Neural cell (in vitro differentiated cells): ENCODE results near the gene XXYLT1. TPM values are rescaled to one million over a fixed set of nuclear protein-coding genes. Genes with fewer than 3 reads are reported as not detected.

Experiments
- H2AFZ ChIP-seq: fragments of 200-600, 300-800 bp; sonication (generic), shearing (Covaris generic); 2 replicates; pipeline ENCODE4 v1.6.0; 2014; ENCODE audit warnings: low read depth, mild to moderate bottlenecking, antibody characterized with exemption, low read length, moderate library complexity
- H3F3A ChIP-seq: fragments of 200-600 bp; shearing (Covaris generic); 2 replicates; pipeline ENCODE4 v1.6.1; 2016; ENCODE audit warnings: mild to moderate bottlenecking, moderate library complexity, mixed read lengths, antibody characterized with exemption, low read length; ENCODE audit not compliant: insufficient read depth, poor library complexity, severe bottlenecking
- H3K27ac ChIP-seq: fragments of 200-600, 300-800 bp; sonication (generic), shearing (Covaris generic); 2 replicates; pipeline ENCODE4 v1.5.1; 2014; ENCODE audit warnings: mild to moderate bottlenecking, low read length, moderate library complexity
- H3K27me3 ChIP-seq: fragments of 300-800, 200-600 bp; sonication (generic), shearing (Covaris generic); 2 replicates; pipeline ENCODE4 v1.6.0; 2014; ENCODE audit warnings: mild to moderate bottlenecking, low read depth, low read length, moderate library complexity; ENCODE audit not compliant: insufficient read depth
- H3K36me3 ChIP-seq: fragments of 300-800, 200-600 bp; sonication (generic), shearing (Covaris generic); 2 replicates; pipeline ENCODE4 v1.5.1; 2014; ENCODE audit warnings: mild to moderate bottlenecking, antibody characterized with exemption, low read length, moderate library complexity; ENCODE audit not compliant: insufficient read depth
- H3K4me2 ChIP-seq: fragments of 300-800, 200-600 bp; sonication (generic), shearing (Covaris generic); 2 replicates; pipeline ENCODE4 v1.6.0; 2014; ENCODE audit warnings: mild to moderate bottlenecking, low read length
- H3K4me3 ChIP-seq: fragments of 300-800, 200-600 bp; sonication (generic), shearing (Covaris generic); 2 replicates; pipeline ENCODE4 v1.5.1; 2014; ENCODE audit warnings: mild to moderate bottlenecking, low read length, moderate library complexity
- H3K79me2 ChIP-seq: fragments of 200-600 bp; shearing (Covaris generic); replicated peaks from 2 replicates; pipeline ENCODE4 v1.6.0; 2014; ENCODE audit warnings: mild to moderate bottlenecking, low read length, moderate library complexity; ENCODE audit not compliant: insufficient read depth
- H3K9ac ChIP-seq: fragments of 300-800, 200-600 bp; sonication (generic), shearing (Covaris generic); 2 replicates; pipeline ENCODE4 v1.6.1; 2016; ENCODE audit warnings: mild to moderate bottlenecking, low read length, mixed read lengths
- H3K9me2 ChIP-seq: fragments of 200-600 bp; shearing (Covaris generic); 2 replicates; pipeline ENCODE4 v1.6.1; 2016; ENCODE audit warnings: mild to moderate bottlenecking, low read length, mixed read lengths; ENCODE audit not compliant: insufficient read depth
- H3K9me3 ChIP-seq: fragments of 200-600, 300-800 bp; sonication (generic), shearing (Covaris generic); 2 replicates; pipeline ENCODE4 v1.6.1; 2016; ENCODE audit warnings: mild to moderate bottlenecking, mixed run types, low read length, moderate library complexity, mixed read lengths
- H4K20me1 ChIP-seq: fragments of 200-600 bp; shearing (Covaris generic); 2 replicates; pipeline ENCODE4 v1.6.1; 2016; ENCODE audit warnings: mild to moderate bottlenecking, mixed run types; ENCODE audit not compliant: insufficient read depth
- EP300 ChIP-seq: fragments of 450-650 bp; conservative IDR thresholded peaks from 2 replicates; pipeline ENCODE4 v1.6.1; 2014; ENCODE audit warnings: antibody characterized with exemption, mild to moderate bottlenecking, moderate library complexity; ENCODE audit not compliant: poor library complexity, severe bottlenecking
- EZH2 ChIP-seq: fragments of 200-600, 300-800 bp; shearing (Covaris generic), sonication (generic); IDR thresholded peaks from 2 replicates; pipeline ENCODE4 v1.6.1; 2014; ENCODE audit warnings: antibody characterized with exemption, low read length, borderline replicate concordance, mild to moderate bottlenecking; ENCODE audit not compliant: insufficient read depth, poor library complexity, severe bottlenecking
- MXI1 ChIP-seq: fragments of 450-650 bp; conservative IDR thresholded peaks from 2 replicates; pipeline ENCODE4 v1.6.1; 2014; ENCODE audit warnings: antibody characterized with exemption, mild to moderate bottlenecking; ENCODE audit not compliant: poor library complexity, severe bottlenecking
- POLR2AphosphoS5 ChIP-seq: IDR thresholded peaks from 2 replicates; pipeline ENCODE4 v1.6.1; 2012
- RAD21 ChIP-seq: fragments of 450-650 bp; conservative IDR thresholded peaks from 2 replicates; pipeline ENCODE4 v1.6.1; 2014; ENCODE audit warnings: antibody characterized with exemption, mild to moderate bottlenecking, moderate library complexity
- SMC3 ChIP-seq: fragments of 450-650 bp; conservative IDR thresholded peaks from 2 replicates; pipeline ENCODE4 v1.6.1; 2014; ENCODE audit warnings: antibody characterized with exemption, mild to moderate bottlenecking, moderate library complexity; ENCODE audit not compliant: poor library complexity
- TAF1 ChIP-seq: IDR thresholded peaks from 2 replicates; pipeline ENCODE4 v1.6.1; 2012; ENCODE audit warnings: low read depth
- polyA plus RNA-seq: library from polyadenylated mRNA; depleted of rRNA; stranded (reverse); fragments of >200 nt; gene quantifications from 2 replicates; pipeline ENCODE4 v1.2.3, GENCODE V29; 2014
- TF ChIP-seq, protein P1 (sequence below): fragments of 450-650 bp; IDR thresholded peaks from 2 replicates; pipeline ENCODE4 v1.5.1; 2014; ENCODE audit warnings: antibody characterized with exemption, mild to moderate bottlenecking, moderate library complexity; ENCODE audit not compliant: poor library complexity, severe bottlenecking
- TF ChIP-seq, protein P2 (sequence below): IDR thresholded peaks from 2 replicates; pipeline ENCODE4 v1.6.1; 2012; ENCODE audit warnings: borderline replicate concordance

XXYLT1 gene
- polyA plus RNA-seq, 1 donor from 2014 or later: 25.4 TPM

DNA sequence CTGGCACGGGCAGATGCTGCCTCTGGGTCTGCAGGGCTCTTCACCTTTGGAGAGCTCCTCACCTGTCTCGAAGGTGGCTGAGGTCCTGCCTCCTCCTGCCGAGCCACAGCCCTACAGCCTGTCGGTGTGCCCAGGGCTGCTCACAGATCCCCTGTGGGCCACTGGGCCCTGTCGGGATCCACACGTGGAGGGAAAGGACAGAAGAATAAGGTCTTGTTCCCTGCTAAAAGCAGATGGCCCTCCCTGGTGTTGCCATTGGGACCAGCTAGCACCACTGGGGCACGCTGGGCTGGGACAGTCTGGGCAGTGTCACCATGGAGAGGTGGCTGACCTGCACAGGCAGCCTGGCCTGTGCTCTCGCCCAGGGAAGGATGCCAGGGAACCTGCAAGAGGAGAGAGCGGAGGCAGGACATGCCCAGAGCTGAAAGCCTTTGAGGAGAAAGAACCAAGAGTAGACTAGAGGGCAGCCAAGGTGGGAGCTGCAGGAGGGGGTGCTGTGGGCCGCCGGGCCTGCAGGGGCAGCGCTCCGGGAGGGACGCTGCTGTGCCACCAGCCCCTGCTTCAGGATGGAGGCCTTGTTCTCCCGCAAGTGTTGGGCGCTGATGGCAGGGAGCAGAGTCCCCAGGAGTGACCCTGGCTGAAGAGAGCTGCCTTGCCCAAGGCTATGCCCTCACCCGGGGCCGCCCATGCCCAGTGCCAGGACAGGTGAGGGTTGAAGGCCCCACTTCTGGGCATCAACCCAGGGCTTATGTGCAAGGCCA lies 210.2 kb downstream of the XXYLT1 start:
- Histone ChIP-seq H3K9me3 (no peaks in the 10 kb centered on the region), H3K27me3 (no peaks in the 10 kb centered on the region), H3K27ac (no peak overlapping the region), H3K9me2 (no peaks in the 10 kb centered on the region), H3K79me2 (no peaks in the 10 kb centered on the region), H4K20me1 (no peaks in the 10 kb centered on the region), H3K9ac (no peak overlapping the region), H2AFZ (no peak overlapping the region), H3K4me3 (no peak overlapping the region), H3F3A (no peaks in the 10 kb centered on the region), H3K4me2 (no peak overlapping the region), H3K36me3 (no peaks in the 10 kb centered on the region)
- TF ChIP-seq MXI1: no peak
- no peak for TF ChIP-seq POLR2AphosphoS5
- TF ChIP-seq, protein P1, sequence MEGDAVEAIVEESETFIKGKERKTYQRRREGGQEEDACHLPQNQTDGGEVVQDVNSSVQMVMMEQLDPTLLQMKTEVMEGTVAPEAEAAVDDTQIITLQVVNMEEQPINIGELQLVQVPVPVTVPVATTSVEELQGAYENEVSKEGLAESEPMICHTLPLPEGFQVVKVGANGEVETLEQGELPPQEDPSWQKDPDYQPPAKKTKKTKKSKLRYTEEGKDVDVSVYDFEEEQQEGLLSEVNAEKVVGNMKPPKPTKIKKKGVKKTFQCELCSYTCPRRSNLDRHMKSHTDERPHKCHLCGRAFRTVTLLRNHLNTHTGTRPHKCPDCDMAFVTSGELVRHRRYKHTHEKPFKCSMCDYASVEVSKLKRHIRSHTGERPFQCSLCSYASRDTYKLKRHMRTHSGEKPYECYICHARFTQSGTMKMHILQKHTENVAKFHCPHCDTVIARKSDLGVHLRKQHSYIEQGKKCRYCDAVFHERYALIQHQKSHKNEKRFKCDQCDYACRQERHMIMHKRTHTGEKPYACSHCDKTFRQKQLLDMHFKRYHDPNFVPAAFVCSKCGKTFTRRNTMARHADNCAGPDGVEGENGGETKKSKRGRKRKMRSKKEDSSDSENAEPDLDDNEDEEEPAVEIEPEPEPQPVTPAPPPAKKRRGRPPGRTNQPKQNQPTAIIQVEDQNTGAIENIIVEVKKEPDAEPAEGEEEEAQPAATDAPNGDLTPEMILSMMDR: no peak
- no peak for TF ChIP-seq TAF1
- no peak for TF ChIP-seq EP300
- TF ChIP-seq RAD21: no peak
- no peak for TF ChIP-seq SMC3
- TF ChIP-seq, protein P2, sequence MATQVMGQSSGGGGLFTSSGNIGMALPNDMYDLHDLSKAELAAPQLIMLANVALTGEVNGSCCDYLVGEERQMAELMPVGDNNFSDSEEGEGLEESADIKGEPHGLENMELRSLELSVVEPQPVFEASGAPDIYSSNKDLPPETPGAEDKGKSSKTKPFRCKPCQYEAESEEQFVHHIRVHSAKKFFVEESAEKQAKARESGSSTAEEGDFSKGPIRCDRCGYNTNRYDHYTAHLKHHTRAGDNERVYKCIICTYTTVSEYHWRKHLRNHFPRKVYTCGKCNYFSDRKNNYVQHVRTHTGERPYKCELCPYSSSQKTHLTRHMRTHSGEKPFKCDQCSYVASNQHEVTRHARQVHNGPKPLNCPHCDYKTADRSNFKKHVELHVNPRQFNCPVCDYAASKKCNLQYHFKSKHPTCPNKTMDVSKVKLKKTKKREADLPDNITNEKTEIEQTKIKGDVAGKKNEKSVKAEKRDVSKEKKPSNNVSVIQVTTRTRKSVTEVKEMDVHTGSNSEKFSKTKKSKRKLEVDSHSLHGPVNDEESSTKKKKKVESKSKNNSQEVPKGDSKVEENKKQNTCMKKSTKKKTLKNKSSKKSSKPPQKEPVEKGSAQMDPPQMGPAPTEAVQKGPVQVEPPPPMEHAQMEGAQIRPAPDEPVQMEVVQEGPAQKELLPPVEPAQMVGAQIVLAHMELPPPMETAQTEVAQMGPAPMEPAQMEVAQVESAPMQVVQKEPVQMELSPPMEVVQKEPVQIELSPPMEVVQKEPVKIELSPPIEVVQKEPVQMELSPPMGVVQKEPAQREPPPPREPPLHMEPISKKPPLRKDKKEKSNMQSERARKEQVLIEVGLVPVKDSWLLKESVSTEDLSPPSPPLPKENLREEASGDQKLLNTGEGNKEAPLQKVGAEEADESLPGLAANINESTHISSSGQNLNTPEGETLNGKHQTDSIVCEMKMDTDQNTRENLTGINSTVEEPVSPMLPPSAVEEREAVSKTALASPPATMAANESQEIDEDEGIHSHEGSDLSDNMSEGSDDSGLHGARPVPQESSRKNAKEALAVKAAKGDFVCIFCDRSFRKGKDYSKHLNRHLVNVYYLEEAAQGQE: no peak
- no peak for TF ChIP-seq EZH2

DNA sequence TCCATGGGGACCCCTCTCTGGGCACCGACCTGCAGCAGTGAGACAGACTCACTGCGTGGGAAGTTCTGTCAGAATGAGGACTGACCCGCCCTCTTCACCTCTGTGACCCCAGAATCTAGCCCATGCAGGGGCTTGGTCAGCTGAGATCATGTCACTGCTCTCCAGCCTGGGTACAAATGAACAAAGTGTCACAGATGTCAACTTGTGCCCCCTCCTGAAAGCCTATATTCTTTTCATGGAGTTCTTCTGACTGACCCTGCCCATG lies 210.8 kb downstream of the XXYLT1 start:
- Histone ChIP-seq H3K9ac (no peak overlapping the region), H3K9me3 (no peaks in the 10 kb centered on the region), H3F3A (no peaks in the 10 kb centered on the region), H3K4me2 (no peak overlapping the region), H2AFZ (no peak overlapping the region), H3K79me2 (no peaks in the 10 kb centered on the region), H3K4me3 (no peak overlapping the region), H3K27me3 (no peaks in the 10 kb centered on the region), H3K27ac (no peak overlapping the region), H4K20me1 (no peaks in the 10 kb centered on the region), H3K9me2 (no peaks in the 10 kb centered on the region), H3K36me3 (no peaks in the 10 kb centered on the region)
- TF ChIP-seq EP300 (no peak), POLR2AphosphoS5 (no peak), EZH2 (no peak), MXI1 (no peak), SMC3 (no peak), RAD21 (no peak), TAF1 (no peak)
- TF ChIP-seq, protein P1: no peak
- TF ChIP-seq, protein P2: no peak
